HG03521 (cell line): Measurements from ENCODE around the gene TGFBR2.

Experiments
- ATAC-seq: cut with Tn5 transposase; IDR thresholded peaks from one replicate; pipeline ENCODE4 v1.9.1; 2021; ENCODE audit warnings: mild to moderate bottlenecking, moderate library complexity; ENCODE audit not compliant: unreplicated experiment

TGFBR2 gene

GRCh38 chr3:30606301-30607031 is at the start of gene TGFBR2:
Gene TGFBR2 (plus strand): TSS chr3:30606601. CDS start chr3:30606884, 283 bp downstream.
- ATAC-seq: peak; percentile 72

DNA sequence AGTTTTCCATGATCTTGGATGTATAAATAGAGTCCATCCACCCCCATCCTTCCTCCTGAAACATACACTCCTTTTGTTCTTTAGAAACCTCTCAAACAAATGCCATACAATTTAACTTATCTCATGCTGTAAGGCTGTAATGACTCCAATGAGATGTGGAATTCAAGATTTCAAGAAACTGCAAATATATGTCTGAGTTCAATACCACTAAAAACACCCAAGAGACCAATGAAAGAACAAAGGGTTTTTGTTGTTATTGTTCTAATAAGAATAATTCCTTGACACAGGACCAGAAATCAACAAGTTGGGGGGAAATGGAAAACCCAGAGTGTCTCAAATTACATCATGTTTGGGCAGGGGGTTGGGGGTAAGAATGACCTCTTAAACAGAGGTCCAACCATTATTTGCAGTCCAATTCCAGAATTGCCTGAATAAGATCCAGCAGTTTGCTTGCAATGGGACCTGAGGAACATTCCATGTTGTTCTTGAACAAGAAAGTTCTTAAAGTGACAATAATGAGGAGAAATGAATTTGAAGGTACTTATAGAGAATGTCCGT is 48.6 kb upstream of the TGFBR2 start:
- ATAC-seq: no peak

GRCh38 chr3:30563956-30564355 is 42.4 kb upstream of the TGFBR2 start:
- ATAC-seq: no peak

- no peak for ATAC-seq
These were observed 39.2 kb upstream of the TGFBR2 start for GRCh38 chr3:30567139-30567753.

- no peak for ATAC-seq
These were observed 29.5 kb upstream of the TGFBR2 start for GRCh38 chr3:30576946-30577345.

DNA sequence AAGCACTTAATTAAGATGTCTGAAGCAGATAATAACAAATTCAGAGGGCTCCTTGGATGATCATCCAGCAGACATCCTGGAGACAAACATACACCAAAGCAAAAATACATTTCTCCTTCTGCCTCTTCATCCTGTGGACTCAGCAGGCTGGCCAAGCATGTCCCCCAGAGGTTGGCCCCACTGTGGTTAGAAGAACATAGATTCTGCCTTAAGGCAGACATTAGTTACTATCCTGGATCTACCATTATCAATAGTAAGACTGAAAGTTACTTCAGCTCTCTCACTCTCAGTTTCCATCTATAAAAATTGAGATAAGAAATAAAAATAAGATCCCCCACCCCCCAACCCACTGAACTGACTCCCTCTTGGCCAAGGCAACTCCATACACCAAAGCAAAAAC is 28.6 kb upstream of the TGFBR2 start:
- peak; percentile 68 for ATAC-seq

GRCh38 chr3:30578479-30578878 is 27.9 kb upstream of the TGFBR2 start:
- ATAC-seq: no peak

- no peak for ATAC-seq
These were observed 27.3 kb upstream of the TGFBR2 start for GRCh38 chr3:30578986-30579579.

DNA sequence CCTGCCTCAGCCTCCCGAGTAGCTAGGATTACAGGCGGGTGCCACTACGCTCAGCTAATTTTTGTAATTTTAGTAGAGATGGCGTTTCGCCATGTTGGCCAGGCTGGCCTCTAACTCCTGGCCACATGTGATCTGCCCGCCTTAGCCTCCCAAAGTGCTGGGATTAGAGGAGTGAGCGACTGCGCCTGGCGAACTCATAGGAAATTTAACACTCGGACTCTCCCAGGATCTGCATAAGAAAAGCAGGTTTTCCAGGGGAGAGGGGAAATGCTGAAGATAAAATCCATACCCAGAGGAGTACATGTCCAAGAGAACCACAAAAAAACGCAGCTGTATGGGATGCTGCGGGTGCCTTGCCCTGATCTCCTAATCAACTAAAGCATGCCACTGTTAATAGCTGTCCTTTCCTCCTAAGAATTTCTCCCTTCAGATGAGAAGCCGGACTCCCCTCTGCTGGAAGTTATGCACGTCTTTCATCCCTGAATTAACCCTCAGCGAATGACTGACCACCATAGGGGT is 25.3 kb upstream of the TGFBR2 start:
- no peak for ATAC-seq

DNA sequence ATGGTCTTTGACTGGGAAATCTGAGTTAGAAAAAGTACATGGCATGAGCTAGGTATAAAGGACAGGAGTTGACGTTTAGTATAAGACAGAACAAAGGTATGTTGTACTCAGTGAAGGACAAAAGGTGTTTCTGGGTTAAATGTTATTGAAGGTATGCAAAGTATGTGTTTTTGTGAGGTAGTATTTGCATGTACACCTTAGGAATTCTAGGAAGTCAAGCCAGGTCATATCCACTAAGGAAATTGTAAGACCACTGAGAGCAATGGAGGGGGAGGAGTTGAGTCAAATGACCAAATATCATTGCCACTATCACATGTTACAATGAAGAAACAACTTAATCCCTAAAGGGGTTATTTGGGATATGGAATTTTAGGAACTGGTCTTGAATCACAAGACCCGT is 24.4 kb upstream of the TGFBR2 start:
- ATAC-seq: no peak

GRCh38 chr3:30583973-30584372 is 22.4 kb upstream of the TGFBR2 start:
- no peak for ATAC-seq

- no peak for ATAC-seq
These were observed 20.7 kb upstream of the TGFBR2 start for GRCh38 chr3:30585654-30586053.

GRCh38 chr3:30586096-30586805 is 20.1 kb upstream of the TGFBR2 start:
- ATAC-seq: no peak

DNA sequence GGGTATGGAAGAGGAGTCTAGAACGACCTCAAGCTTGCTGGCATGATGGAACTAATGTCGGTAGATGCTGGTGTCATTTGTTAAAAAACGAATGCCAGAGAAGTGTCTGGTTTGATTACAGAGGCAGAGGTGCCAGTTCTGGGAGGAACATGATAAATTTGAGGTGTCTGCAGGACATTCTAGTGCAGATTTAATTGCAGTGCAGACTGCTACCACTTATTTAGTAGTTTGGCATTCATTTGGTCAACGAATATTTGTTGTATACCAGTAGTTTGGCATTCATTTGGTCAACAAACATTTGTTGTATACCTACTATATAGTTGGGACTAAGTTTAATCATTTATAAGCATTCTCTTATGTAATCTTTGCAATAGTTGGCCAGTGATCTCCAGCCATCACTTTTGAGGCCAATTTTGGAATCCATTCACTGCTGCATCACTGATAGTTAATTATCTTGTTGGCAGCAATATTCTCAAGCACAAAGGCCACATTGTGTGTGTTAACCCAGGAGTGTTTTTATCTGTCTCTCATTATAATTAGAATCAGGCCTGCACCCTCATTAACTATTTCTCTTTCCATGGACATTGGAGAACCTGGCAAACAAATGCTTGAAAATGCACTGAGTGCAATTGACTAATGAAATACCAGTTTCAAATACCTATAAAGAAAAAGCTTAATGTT is 19.5 kb upstream of the TGFBR2 start:
- ATAC-seq: no peak

DNA sequence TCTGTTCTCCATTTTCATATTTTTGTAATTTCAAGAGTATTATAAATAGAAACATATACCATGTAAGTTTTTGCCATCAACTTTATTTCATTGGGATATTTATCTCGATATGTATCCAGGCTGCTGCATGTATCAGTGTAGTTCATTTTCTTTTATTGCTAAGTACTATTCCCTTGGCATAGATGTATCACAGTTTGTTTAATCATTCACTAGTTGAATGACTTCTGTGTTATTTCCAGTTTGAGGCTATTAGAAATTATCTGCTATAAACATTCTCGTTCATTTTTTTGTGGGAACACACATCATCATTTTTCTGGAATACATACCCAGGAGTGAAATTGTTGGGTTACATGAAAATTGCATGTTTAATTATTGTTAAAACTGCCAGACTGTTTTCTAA is 18.5 kb upstream of the TGFBR2 start:
- no peak for ATAC-seq

DNA sequence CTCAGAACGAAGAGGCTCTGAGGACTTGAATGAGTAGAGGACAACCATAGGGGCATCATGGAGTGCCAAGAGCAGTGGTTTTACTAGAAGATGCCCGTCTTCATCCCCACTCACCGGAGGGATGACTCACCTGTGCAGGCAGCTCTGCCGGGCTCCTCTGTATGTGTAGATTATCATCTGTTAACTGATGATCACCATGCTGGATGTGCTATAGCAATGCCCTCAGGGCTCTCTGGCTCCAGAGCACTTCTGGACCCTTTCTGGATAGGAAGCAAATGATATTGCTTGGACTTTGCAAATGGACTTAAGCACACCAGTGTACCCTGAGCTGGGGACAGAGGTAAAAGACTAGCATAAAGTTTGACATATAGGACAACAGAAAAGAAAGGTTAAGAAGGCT is 10.2 kb upstream of the TGFBR2 start:
- no peak for ATAC-seq

DNA sequence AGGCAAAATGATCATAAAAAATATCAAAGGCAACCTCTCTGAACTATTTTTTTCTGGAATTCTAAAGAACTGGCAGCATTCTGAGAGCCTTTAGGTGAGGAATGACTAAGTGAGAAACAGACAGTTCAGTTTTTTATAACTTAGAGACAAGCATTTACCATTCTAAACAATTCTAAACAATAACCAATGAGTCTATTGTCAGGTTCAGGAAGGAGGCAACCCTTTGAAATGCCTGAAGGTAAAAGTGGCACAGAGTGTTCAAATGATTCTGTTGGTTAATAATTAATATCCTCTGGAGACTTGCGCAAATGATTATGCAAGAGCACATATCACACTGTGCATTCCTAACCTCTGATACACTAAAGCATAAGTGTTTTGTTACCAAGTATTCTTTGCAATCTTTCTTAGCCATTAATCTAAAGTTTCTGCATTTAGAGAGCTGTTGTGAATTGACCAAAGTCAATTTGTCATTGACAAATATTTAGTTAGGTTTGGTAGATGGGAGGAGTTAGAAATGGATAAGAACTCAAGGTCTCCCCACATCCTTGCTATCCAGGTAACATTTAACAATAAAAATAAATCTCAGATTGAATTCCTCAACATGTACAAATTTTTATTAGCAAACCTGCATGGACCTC is 9.2 kb upstream of the TGFBR2 start:
- no peak for ATAC-seq

- ATAC-seq: no peak
These were observed 8.6 kb upstream of the TGFBR2 start for GRCh38 chr3:30597769-30598134.

- ATAC-seq: no peak
These were observed 7.5 kb upstream of the TGFBR2 start for GRCh38 chr3:30598668-30599545.
